T-helper 1 cell treated with Interleukin-12 subunit alpha and Interleukin-12 subunit beta and Interleukin-4 antibody, amounts not matched to agents 30 ng/mL and 1 ng/mL, for 36 hours (primary cell): ENCODE results near the gene COL27A1. TPM values are rescaled to one million over a fixed set of nuclear protein-coding genes. Genes with fewer than 3 reads are reported as not detected.

Experiments
- intact Hi-C: fragments of 100-400 bp; cut with micrococcal nuclease; formaldehyde crosslinking; loops from one replicate; pipeline ENCODE4 v1.15.1; 2024
- total RNA-seq: library from RNA; stranded (reverse); gene quantifications from 2 replicates; pipeline ENCODE4 v1.2.3, GENCODE V29; 2022

The COL27A1 gene
- total RNA-seq, result 1.2 TPM in 2 replicates

- intact Hi-C loops, result loop anchor here (1.0 to 10.0 kb wide), 4 partner anchors 136 to 429 kb away; partner anchors contain the start of gene ATP6V1G1
These were observed at the start of gene COL27A1 for GRCh38 chr9:114155263-114155994. COL27A1 (plus strand) TSS chr9:114155537; CDS start chr9:114155951, 414 bp downstream.

DNA sequence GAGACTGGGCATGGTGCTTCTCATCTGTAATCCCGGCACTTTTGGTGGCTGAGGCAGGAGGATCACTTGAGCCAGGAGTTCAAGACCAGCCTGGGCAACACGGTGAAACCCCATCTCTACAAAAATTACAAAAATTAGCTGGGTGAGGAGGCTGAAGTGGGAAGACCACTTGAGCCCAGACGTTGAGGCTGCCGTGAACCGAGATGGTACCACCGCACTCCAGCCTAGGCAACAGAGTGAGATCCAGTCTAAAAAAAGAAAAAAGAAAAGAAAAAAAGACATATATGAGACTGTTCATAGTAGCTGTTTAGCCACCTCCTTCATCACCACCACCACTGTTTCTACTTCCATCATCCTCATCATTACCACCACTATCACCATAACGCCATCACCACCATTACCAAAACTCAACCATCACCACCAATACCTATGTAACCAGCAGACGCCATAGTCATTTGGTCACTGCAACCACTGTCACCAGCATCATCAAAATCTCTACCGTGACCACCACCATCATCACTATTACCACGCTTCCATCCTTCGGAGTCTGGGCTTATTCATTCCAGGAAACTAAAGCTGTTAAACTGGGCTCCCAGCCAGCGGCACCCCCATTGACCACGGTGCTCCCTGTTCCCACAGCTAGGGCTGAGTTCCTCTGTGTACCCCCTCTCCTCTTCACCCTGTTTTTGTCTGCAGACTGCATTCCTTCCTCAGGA lies 47.9 kb upstream of the COL27A1 start:
- intact Hi-C loops, result loop anchor here (1.0 kb wide), 2 partner anchors 184 to 198 kb away; no protein-coding TSS in a partner anchor

GRCh38 chr9:114108016-114108833 lies 47.1 kb upstream of the COL27A1 start:
- intact Hi-C loops, result loop anchor here (1.0 kb wide), 2 partner anchors 183 to 197 kb away; no protein-coding TSS in a partner anchor

GRCh38 chr9:114109124-114109523 lies 46.2 kb upstream of the COL27A1 start:
- intact Hi-C loops, result no loop called here

DNA sequence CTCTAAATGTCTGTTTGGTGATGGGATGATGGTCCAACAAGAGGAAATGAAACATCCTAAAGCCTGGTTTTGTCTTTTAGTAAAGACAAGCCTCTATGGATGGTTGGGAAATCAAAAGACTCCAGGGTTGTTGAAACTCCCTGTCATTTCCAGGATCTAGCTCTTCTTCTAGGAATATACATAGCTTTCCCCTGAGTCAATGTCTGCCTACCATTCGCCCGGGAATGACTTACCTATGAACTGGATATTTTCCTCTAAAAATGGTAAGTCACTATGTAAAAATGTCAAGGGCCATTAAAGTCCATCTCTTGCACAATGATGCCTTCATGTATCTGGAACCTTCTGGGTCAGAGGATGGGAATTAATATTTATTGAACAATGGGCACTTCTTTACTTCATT lies 45.2 kb upstream of the COL27A1 start:
- intact Hi-C loops, result no loop called here

DNA sequence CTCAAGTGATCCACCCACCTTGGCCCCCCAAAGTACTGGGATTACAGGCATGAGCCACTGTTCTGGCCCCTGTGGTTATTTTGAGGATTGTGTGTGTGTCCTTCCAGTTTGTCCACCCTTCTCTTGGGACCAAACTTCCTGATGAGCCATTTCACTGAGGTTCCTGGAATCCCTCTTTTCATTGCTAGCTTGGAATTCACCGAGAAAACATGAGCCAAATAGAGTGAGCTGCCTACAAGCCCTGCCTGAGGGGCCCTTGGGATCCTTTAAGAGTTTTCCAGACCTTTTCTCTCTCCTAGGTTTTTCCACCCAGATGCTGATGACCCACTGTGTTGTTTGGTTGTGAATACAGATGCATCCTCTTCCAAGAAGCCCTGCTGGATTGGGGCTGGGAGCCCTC lies 43.0 kb upstream of the COL27A1 start:
- intact Hi-C loops, result no loop called here

DNA sequence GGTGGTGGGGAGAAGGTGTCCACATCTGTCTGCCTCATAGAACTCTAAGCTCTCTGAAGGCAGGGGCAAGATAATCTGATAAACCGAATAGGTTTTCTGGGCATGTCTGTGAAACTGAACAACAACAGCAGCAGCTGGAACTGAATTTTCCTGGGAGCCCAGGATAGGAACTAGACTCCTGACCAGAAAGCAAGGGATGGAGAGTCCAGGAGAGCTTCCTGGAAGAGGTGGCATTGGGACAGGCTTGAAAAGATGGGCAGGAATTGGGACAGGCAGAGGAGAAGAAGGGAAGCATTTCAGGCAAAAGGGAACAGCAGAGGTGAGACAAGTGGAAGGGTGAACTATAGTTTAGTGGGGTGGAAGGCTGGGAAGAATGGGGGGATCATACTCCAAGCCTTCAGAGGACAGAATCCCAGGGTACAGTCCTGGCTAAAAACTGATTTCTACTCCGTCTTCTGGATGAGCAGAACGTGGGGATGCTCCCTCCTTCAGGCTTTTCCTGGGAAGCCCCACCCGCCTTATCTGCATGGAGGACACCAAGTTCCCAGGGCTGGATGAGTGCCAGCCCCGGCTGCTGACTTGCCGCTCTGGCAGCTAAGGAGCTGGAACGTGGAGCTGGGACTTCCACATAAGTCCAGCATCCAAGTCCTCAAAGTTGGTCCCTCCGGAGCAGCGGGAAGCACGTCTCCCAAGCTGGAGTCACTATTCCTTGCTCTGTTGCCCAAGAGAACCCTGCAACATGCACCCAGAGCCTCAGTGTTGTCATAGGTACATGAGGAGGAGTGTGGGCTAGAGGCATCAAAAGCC lies 42.4 kb upstream of the COL27A1 start:
- intact Hi-C loops, result no loop called here

DNA sequence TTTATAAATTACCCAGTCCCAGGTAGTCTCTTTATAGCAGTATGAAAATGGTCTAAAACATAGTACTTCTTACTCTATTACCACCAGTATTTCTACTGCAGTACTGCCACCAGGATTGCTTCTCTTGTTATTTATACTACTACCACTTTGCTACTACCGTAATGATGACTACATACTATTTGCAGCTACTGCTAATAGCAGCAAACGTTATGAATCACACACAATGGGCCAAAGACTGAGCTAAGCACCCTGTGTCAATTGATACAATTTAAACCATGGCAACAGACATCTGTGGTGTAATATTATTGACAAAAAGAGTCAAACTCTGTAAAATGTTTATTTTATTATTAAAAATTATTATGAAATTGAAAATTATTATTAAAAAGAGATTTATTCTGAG lies 41.0 kb upstream of the COL27A1 start:
- intact Hi-C loops, result no loop called here

DNA sequence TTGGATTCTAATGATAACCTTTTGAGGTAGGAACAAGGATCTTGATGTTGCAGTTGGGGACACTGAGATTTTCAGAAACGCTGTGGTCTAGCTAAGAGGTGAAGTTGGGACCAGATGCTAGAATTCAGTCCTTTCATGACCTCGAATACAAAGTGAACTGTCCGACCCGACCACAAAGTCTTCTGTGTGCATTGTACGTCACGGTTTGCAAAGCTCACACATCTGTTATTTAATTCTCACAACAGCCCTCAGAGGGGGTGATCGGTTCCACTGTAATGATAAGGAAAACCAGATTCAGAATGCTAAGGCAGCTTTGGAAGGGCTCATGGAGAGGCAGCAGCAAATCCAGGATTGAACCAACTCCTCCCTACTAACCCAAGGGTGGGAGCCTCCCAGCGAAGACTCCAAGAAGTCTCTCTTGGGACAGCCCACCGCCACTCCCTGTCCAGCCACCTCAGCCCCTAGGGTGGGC lies 39.6 kb upstream of the COL27A1 start:
- intact Hi-C loops, result no loop called here

GRCh38 chr9:114116126-114116747 lies 39.1 kb upstream of the COL27A1 start:
- intact Hi-C loops, result no loop called here

GRCh38 chr9:114117614-114117995 lies 37.7 kb upstream of the COL27A1 start:
- intact Hi-C loops, result no loop called here

DNA sequence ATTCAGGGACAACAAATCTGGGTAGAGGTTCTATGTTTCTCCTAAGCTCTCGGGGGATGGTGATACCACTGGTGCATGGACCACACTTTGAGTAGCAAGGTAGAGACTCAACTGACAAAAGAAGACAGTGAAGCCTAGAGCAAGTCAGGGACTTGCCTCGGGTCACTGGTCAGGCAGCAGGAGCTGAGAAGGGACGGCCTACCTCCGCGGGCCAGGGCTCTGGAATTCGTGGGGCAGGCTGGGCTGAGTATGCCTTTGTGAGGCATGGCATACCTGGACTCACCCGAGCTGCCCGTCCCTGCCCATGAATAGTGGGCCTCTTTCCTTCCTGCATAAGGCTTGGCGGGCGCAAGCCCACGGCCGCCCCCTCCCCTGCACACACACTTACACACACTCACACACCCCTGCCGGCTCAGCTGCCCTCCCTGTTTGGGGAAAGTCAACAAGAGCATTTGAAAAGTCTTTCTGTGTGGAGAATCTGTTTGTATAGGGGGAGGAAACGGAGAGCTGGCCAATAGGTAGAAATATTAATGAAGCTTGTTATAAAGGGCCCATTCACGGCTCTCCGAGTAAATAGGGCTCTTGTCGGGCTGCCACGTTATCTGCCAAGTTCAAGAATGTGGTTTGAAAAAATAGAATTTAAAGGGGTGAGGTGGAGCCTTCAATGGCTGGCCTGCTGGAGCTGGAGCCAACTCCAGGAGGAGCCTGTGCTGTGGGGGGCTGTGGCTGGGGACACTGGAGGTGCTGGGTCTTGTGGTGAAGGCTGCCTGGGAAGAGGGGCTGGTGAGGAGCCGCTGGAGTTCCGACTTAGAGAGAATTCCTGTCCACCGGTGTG lies 37.1 kb upstream of the COL27A1 start:
- intact Hi-C loops, result no loop called here

DNA sequence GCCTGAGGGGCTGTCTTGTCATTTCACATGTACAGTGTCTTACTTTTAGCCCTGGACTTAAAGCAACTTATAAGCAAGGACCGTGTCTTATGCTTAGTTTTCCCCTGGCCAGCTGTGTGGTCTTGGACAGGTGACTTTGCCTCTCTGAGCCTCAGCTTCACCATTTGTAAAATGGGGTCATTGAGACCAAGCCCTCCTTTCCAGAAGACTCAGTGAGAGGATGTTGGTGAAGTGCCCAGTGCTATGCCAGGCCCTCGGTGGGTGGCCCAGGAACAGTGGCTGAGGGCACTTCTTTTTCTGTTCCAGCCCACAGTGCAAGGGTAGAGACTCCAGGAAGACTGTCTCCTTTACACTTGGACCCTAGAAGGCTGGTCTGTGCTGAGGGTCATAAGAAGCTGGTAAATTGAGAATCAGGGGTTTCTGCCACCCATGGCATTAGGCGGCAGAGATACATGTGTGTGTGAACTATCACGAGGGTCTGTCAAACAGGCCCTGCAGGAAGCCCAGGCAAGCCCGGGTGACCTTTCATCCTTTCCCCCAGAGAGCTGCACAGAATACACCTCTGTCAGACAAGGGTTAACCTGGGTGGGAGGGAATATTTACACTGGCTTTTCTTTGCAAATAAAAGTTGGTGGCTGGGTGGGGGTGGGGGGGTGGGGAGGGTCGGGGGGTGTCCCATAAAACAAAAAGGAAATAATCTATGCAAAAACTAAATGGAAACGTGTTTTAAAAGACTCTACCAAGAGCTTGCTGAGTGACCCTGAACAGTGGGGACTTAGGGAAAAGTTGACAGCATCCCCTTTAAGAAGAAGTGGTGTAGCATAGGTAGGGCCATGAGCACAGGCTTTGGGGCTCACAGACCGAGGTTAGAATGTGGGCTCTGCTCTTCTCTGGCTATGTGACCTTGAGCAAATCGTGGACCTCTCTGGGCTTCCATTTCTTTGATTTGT lies 35.8 kb upstream of the COL27A1 start:
- intact Hi-C loops, result no loop called here

- intact Hi-C loops, result no loop called here
These were observed 34.9 kb upstream of the COL27A1 start for GRCh38 chr9:114120192-114121014.

DNA sequence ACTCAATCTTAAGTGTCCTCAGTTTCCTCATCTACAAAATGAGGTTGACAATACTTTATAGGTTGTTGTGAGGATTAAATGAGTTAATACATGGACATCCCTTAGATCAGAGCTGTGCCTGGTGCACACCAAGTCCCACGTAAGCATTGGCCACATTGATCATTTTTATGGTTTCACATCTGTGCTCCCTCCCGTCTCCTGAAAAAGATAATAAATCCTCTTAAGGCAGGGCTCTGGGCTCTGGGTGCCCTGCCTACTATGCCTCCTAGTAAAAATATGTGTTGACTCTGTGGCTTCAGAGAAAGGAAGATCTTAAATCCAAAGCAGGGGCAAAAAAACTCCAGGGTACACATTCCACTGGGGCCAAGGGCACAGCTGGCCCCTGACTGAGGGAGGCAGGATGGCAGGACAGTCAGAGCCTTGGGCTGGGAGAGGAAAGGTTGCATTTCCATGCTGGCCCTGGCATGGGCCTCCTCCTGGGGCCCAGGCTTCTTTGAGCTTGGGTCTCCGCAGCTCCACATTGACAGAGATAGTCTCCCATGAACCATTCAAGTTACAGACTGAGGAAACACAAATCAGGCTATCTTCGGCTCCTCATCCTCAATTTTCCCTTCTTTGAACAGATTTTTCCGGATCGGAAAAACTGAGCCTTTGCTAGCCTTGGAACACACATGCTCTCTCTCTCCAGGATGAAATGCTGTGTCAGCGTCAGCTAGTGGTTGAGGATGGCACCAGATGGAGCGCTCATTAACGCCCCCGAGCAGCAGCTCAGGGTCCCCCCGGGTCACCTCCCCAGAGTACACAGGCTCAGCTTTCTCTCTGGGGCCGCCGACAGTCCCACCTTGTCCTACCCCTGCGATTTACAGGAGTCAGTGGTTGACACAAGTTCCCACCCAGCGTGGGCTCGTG lies 33.9 kb upstream of the COL27A1 start:
- intact Hi-C loops, result no loop called here
